Brain microvascular endothelial cell (primary cell): ENCODE measurements around the gene BEST1.

Source experiments
- DNase-seq: peaks from one replicate; pipeline ENCODE4 v3.0.0-alpha.2; 2020
- H3K27ac ChIP-seq: fragments of 250-450 bp; sonication (Bioruptor Pico); 2 replicates; pipeline ENCODE4 v1.5.1; 2020; ENCODE audit warnings: mild to moderate bottlenecking, moderate library complexity
- H3K27me3 ChIP-seq: fragments of 250-450 bp; sonication (Bioruptor Pico); replicated peaks from 2 replicates; pipeline ENCODE4 v1.5.1; 2020; ENCODE audit warnings: mild to moderate bottlenecking
- H3K36me3 ChIP-seq: fragments of 250-450 bp; sonication (Bioruptor Pico); replicated peaks from 2 replicates; pipeline ENCODE4 v1.5.1; 2020; ENCODE audit warnings: mild to moderate bottlenecking
- H3K4me3 ChIP-seq: 2 replicates; pipeline ENCODE4 v1.5.1; 2011; ENCODE audit warnings: low read depth, mild to moderate bottlenecking, control low read depth, low read length, moderate library complexity
- CTCF ChIP-seq: IDR thresholded peaks from 2 replicates; pipeline ENCODE4 v1.5.1; 2011; ENCODE audit warnings: low read depth, mild to moderate bottlenecking, moderate library complexity, low read length, control low read depth, inconsistent platforms; ENCODE audit errors: missing control alignments
- in situ Hi-C: cut with HindIII; loops from 2 replicates; pipeline ENCODE4 v1.10.0; 2017; ENCODE audit warnings: low sequenced_read_pairs, low pct_ligation_motif_present

BEST1 gene

DNA sequence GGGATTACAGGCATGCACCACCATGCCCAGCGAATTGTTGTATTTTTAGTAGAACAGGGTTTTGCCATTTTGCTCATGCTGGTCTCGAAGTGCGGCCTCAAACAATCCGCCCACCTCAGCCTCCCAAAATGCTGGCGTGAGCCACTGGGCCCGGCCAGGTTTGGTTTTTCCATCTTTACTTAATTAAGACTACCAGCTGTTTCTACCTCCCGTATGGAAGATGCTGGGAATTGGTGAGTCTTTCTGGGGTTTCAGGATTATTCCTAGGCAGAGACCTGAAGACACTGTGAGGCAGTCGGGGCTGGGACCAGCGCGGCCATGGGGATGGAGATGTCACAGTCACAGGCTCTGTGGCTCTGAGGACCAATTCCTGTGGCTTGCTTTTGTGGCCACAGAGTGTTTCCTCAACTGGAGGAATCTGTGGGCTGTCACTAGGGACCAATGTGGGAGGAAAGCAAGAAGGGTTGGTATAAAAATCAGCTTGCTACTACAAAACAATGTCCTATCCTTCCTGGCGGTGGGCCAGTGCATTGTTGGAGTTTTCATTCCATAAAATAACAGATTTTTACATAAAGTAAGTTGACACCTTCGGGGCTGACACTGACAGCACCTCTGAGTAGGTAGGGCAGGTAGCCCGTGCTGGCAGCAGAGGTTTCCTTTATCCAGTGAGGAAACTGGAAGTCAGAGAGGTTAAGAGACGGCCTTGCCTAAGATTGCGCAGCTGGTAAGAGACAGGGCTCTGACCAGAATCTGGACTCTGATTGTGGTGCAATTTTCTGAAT lies 25.7 kb downstream of the BEST1 start:
- H3K36me3 ChIP-seq = no peaks in the 10 kb centered on the region
- TF ChIP-seq CTCF = no peak
- H3K27ac ChIP-seq = no peak overlapping the region
- no peaks in the 10 kb centered on the region for H3K27me3 ChIP-seq
- no peak for DNase-seq
- in situ Hi-C loops = no loop called here
- no peak overlapping the region for H3K4me3 ChIP-seq

- Histone ChIP-seq H3K4me3 (no peak overlapping the region), H3K27me3 (no peaks in the 10 kb centered on the region), H3K36me3 (no peaks in the 10 kb centered on the region), H3K27ac (no peak overlapping the region)
- TF ChIP-seq CTCF = no peak
- no peak for DNase-seq
- in situ Hi-C loops = no loop called here
Observed at GRCh38 chr11:61976420-61976800, 26.3 kb downstream of the BEST1 start.

DNA sequence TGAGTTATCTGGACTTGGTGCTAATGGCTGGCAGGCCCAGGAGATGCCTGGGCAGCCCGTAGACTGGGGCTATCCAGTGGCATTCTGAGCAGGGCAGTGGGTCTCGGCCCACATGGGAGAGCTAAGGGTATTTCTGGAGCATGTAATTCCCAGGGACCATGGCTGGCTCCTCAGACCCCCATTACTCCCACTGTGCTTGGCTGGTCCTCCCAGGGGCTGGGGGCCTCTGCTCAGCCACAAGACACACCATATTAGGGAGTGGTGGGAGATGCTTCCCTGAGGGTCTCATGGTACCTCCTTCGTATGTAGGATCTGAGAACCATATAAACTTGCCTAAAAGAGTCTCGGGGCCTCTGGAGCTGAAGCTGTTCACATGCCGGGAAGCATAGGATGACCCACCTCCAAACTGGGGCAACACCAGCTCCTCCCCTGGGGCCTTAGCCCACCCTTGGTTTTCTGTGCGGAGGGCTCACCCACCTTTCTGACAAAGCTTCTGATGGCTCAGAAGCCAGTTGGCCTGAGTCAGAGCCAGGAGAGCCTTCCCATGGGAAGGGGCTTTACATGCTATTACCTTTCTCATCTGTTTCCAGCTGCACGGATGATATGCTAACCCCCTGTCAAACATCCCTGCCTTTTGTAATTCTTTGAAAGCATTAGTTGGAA lies 26.8 kb downstream of the BEST1 start:
- Histone ChIP-seq H3K27me3 (no peaks in the 10 kb centered on the region), H3K36me3 (no peaks in the 10 kb centered on the region), H3K27ac (no peak overlapping the region), H3K4me3 (no peak overlapping the region)
- in situ Hi-C loops = no loop called here
- DNase-seq = no peak
- no peak for TF ChIP-seq CTCF

DNA sequence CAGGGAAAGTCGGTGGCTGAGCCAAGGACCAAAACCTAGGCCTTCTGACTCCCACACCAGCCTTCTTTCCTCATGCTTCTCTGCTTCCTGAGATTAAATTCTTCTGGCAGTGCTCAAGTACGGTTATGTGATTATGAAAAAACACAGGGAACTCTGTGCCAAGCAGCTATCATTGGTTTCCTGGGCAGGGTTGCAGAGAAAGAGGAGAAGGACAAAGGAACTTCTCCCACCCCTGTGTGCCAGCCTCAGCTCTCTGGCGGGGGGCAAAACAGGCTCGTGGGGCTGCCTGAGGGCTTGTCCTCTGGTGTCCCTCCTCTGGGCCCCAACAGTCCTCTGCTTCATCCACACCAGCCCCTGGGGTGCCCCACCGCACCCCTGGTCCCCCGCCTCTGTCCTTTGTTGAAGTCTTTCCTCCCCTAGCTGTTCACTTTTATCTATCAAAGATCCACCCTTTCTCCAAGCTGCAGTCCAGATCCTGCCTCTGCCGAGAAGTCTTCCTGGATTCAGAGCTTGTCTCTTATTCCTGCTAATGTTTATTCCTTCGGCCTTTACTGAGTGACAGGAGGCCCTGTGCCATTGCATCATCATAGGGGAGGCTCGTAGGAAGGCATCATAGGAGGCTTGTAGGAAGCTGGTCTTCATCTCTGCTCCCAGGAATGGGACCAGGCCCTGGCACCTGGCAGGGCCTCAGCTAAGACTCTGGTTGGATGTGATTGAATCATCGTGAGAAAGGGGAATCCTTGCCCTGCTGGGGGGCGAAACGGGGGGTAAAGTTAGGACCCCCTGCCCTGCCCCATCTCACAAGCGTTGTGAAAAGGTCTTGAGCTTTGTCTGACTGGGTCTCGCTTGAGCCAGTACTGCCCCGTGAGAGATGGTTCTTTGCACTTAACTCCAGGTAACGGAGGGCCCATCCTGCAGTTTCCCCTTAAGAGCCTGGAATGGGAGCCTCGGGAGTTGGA lies 28.8 kb downstream of the BEST1 start:
- H3K27ac ChIP-seq = no peak overlapping the region
- no peak for TF ChIP-seq CTCF
- DNase-seq = no peak
- no peak overlapping the region for H3K4me3 ChIP-seq
- no peaks in the 10 kb centered on the region for H3K36me3 ChIP-seq
- no peaks in the 10 kb centered on the region for H3K27me3 ChIP-seq
- in situ Hi-C loops = no loop called here

DNA sequence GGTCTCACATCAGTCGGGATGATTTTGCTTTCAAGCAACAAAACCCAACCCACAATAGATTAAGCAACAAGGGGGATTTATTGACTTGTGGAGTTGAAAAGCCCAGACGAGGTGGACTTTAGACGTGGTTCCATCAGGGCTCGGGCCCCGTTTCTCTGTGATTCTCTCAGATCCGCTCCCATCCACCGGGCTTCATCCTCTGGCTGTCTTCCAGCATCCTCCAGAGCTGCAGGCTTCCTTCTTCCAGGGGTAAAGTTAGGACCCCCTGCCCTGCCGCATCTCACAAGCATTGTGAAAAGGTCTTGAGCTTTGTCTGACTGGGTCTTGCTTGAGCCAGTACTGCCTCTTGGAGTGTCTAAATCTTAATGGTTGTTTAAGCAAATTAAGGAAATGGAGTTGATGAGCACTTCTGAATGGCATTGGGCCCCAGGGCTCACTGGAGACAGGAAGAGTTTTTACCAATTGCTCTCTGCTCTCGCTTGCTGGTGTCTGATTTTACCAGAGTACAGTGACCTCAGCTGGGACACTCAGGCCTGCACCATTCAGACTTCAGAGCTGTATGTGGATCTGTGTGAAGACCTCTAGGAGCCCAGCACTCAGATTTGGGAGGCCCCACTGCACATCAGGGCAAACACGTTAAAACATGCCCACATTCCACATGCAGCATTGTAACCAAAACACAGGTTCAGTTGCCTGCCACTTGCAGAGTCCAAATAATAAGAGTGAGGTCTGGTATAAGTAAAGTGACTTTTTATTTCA lies 30.8 kb downstream of the BEST1 start:
- Histone ChIP-seq H3K4me3 (no peak overlapping the region), H3K27me3 (no peaks in the 10 kb centered on the region), H3K27ac (no peak overlapping the region), H3K36me3 (no peaks in the 10 kb centered on the region)
- TF ChIP-seq CTCF = no peak
- DNase-seq = no peak
- in situ Hi-C loops = no loop called here
